ENCODE results near the gene SPO11.
"Not testable (repeated sequence)": the region's sequence is repeated elsewhere in the genome, so short reads cannot be mapped to it uniquely, and the experiment has no call there.

Gene SPO11

GRCh38 chr20:57346477-57346876 is 16.9 kb downstream of the SPO11 start:
- DNase-seq, result peak; percentile 69

- DNase-seq, result no peak
Observed at GRCh38 chr20:57347393-57347792, 17.8 kb downstream of the SPO11 start.

DNA sequence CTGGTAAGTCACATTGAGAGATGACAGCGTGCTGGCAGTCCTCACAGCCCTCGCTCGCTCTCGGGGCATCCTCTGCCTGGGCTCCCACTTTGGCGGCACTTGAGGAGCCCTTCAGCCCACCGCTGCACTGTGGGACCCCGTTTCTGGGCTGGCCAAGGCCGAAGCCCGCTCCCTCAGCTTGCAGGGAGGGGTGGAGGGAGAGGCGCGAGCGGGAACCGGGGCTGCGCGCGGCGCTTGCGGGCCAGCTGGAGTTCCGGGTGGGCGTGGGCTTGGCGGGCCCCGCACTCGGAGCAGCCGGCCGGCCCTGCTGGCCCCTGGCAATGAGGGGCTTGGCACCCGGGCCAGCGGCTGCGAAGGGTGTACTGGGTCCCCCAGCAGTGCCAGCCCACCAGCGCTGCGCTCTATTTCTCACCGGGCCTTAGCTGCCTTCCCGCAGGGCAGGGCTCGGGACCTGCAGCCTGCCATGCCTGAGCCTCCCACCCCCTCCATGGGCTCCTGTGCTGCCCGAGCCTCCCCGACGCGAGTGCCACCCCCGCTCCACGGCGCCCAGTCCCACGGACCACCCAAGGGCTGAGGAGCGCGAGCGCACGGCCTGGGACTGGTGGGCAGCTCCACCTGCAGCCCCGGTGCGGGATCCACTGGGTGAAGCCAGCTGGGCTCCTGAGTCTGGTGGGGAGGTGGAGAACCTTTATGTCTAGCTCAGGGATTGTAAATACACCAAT is 18.8 kb downstream of the SPO11 start:
- DNase-seq, result not testable (repeated sequence)

DNA sequence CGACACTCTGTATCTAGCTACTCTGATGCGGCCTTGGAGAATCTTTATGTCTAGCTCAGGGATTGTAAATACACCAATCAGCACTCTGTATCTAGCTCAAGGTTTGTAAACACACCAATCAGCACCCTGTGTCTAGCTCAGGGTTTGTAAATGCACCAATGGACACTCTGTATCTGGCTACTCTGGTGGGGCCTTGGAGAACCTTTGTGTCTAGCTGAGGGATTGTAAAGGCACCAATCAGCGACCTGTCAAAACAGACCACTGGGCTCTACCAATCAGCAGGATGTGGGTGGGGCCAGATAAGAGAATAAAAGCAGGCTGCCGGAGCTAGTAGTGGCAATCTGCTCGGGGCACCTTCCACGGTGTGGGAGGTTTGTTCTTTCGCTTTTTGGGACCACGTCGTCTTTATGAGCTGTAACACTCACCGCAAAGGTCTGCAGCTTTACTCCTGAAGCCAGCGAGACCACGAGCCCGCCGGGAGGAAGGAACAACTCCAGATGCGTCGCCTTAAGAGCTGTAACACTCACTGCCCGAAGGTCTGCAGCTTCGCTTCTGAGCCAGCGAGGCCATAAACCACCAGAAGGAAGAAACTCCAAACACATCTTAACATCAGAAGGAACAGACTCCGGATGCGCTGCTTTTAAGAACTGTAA is 19.4 kb downstream of the SPO11 start:
- DNase-seq, result not testable (repeated sequence)

GRCh38 chr20:57350081-57350710 is 20.6 kb downstream of the SPO11 start:
- peak; percentile 22 for DNase-seq

- not testable (repeated sequence) for DNase-seq
Observed at GRCh38 chr20:57350726-57351041, 21.1 kb downstream of the SPO11 start.

- DNase-seq, result peak; percentile 94
Observed at GRCh38 chr20:57351042-57351783, 21.6 kb downstream of the SPO11 start, which contains the start of gene RAE1. RAE1 (plus strand) TSS chr20:57351255; CDS start chr20:57354039, 2,784 bp downstream.

- no peak for DNase-seq
Observed at GRCh38 chr20:57352305-57352704, 22.7 kb downstream of the SPO11 start.

- no peak for DNase-seq
Observed at GRCh38 chr20:57353351-57353750, 23.7 kb downstream of the SPO11 start.

GRCh38 chr20:57361517-57361916 is 31.9 kb downstream of the SPO11 start:
- no peak for DNase-seq

DNA sequence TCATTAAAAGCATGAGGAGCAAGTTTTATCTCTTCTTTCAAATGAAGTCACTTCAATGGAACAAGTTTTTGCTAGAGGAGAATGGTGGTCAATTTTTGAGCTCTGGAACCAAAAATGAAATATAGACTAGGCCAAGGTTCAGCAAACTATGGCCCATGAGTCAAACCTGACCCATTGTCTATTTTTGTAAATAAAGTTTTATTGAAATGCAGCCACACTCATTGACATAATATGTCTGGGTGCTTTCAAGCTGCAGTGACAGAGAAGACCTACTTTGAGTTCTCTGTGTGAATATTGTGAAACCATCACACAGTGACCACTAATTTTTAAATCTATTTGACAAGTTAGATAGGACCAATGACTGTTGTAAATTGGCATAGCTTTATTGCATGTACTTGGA is 34.8 kb downstream of the SPO11 start:
- no peak for DNase-seq

- DNase-seq, result no peak
Observed at GRCh38 chr20:57369596-57369995, 40.0 kb downstream of the SPO11 start.

DNA sequence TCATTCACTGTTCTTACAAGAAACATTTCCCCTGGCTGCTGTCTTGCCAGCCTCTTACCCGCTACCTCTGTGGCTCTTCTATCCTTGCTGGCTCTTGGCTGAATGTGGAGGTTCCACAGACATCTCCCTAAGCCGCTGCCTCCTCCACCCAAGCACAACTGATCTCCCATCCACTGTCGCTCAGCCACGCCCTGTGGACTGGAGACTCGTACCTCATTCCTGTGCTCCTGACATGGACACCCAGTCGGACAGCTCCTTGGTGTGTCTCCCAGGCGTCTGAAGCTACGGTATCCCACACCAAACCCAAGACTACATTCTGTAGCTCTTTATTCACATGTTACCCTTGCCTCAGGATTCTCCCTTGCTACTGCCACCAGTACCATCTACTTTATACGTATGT is 40.7 kb downstream of the SPO11 start:
- DNase-seq, result no peak

GRCh38 chr20:57371363-57371762 is 41.8 kb downstream of the SPO11 start:
- no peak for DNase-seq

GRCh38 chr20:57372157-57372556 is 42.6 kb downstream of the SPO11 start:
- DNase-seq, result no peak

DNA sequence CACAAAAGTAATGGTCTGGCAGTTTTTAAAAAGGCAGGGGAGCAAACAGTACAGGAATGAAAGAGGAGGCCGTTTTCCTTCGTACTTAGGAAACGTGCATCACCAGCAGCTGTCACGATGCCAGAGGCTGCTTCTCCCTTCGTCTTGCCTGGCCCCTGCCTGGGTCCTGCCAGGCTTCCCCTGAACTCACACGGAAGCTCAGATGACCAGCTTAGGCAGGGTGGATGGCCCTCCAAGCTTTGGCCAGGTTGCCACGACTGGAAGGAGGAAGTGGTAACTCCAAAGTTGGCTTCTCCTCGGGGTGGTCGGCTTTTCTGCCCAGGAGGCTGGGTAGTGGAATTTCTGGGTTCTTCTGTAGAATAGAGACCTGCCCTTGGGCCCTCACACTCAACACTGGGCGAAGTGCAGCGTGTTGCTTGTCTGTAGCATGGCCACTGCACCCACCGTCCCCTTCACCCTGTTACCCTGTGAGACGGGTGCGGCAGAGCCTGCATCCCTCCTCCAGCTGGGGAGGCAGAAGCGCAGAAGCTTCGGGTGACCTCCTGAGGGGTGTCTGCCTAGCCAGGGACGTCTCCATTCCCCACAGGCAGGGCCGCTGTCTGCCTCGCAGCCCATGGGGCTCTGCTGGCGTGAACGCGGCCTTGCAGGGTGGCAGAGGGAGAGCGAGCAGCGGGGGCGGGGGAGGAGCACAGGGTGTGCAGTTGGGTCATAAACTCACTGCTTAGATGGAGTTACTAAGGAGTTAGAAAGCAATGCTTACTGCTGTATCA is 43.2 kb downstream of the SPO11 start:
- no peak for DNase-seq

DNA sequence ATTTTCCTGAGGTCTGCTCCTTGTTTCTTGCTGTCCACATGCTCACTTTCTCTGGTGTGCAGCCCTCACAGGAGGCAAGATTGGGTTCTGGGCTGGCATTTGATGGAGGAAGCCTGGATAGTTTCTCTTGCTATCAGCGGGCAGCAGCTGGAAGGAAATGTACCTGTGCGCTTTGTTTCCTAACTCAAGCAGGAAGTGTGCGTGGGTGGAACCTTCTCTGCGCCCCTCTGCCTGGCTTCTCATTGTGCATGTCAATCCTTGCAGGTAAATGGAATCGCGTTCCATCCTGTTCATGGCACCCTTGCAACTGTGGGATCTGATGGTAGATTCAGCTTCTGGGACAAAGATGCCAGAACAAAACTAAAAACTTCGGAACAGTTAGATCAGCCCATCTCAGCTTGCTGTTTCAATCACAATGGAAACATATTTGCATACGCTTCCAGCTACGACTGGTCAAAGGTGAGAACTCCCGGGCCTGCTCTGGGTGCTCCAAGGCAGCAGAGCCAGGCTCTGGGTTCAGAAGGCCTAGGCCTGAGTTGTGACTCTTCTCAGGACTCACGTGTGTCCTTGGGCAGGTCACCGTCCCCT is 44.8 kb downstream of the SPO11 start:
- DNase-seq, result no peak

DNA sequence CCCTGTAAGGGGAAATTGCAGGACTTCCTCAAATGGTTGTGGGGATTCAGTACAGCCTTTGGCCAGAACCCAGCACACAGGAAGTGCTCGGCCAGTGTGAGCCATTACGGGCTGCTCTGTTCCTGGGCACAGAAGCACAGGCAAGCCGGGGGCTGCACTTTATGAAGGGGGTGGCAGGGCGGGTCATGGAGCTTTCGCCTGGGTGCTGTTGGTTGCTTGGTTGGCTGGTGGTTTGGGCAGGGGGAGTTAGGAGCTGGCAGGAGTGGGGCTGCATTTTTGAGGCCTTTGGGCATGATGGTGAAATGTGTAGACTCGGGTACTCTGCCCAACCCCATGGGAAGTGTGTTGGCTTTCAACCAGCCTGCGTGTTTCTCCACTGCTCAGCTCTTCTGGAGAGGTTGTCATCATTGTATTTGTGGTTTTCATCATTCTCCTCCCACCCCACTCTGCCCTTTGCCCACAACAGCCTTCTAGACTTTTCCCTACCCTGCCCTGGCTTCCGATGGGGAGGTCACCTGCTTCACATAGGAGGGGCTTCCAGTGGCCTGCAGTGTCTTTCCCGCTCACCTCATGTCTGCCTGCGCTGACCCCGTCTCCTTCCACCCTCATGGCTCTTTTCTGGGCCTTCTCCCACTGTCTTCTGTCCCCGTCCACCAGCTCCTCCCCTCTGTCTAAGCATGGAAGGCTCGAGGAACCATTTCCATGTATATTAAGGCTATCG is 45.5 kb downstream of the SPO11 start:
- DNase-seq, result no peak

- no peak for DNase-seq
Observed at GRCh38 chr20:57375652-57376230, 46.1 kb downstream of the SPO11 start.

DNA sequence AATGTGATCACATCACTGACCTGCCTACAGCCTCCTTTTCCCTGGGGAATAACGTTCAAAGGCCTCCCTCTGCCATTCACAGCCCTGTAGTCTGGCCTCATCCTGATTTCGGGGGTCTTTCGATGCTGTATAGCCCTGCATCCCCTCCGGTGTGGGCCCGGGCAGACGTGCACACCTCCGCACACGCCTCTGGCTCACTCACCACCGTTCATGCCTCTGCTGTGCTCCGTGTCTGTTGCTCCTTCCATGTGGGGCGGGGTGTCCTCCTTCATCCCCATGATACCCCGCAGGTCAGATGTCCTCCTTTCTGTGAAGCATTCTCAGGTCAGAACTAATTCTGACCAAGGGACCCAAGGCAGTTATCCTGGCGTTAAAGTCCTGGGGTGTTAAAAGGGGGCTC is 47.7 kb downstream of the SPO11 start:
- no peak for DNase-seq

- DNase-seq, result no peak
Observed at GRCh38 chr20:57378107-57378506, 48.5 kb downstream of the SPO11 start.
